Measurements from ENCODE around the gene SLC6A6. TPM values are rescaled to one million over a fixed set of nuclear protein-coding genes. Genes with fewer than 3 reads are reported as not detected.

The SLC6A6 gene
- total RNA-seq, 4 donors from 2014 or later, result 4.4 to 10.5 (median 7.7) TPM

GRCh38 chr3:14461006-14461747 lies 58.8 kb downstream of the SLC6A6 start:
- intact Hi-C loops (cut with DNase I; ENCODE audit: low total_unique reads), result no loop called here
- Histone ChIP-seq H3K27me3 (no peaks in the 10 kb centered on the region), H3K9me3 (no peaks in the 10 kb centered on the region), H3K4me3 (no peak overlapping the region), H3K4me1 (peaks cover 0 to 8% (median 4%) of the 10 kb centered on the region in 4 donors), H3K36me3 (no peaks in the 10 kb centered on the region), H3K27ac (no peak overlapping the region)
- TF ChIP-seq POLR2AphosphoS5 (IDR thresholded peaks at IDR 0.05), result no peak
- TF ChIP-seq, protein P1, sequence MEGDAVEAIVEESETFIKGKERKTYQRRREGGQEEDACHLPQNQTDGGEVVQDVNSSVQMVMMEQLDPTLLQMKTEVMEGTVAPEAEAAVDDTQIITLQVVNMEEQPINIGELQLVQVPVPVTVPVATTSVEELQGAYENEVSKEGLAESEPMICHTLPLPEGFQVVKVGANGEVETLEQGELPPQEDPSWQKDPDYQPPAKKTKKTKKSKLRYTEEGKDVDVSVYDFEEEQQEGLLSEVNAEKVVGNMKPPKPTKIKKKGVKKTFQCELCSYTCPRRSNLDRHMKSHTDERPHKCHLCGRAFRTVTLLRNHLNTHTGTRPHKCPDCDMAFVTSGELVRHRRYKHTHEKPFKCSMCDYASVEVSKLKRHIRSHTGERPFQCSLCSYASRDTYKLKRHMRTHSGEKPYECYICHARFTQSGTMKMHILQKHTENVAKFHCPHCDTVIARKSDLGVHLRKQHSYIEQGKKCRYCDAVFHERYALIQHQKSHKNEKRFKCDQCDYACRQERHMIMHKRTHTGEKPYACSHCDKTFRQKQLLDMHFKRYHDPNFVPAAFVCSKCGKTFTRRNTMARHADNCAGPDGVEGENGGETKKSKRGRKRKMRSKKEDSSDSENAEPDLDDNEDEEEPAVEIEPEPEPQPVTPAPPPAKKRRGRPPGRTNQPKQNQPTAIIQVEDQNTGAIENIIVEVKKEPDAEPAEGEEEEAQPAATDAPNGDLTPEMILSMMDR (IDR thresholded peaks at IDR 0.05), result no peak
- WGBS, 2 donors (ENCODE audit: low coverage in 1 of 2), result 92% methylated on average over 13 of the region's 13 CpGs; no CpG with 5 or more reads in 1 of the 2 donors
- in situ Hi-C loops (cut with MboI; ENCODE audit: low pct_ligation_motif_present in 1 of 4, low pct_unique_long_range_greater_than_20kb in 1 of 4, low sequenced_read_pairs in 3 of 4), result loop anchor here (5.0 to 25.0 kb wide), 6 partner anchors 66 to 574 kb away; partner anchors contain the start of gene WNT7A (in 1 of the 4)
- DNase-seq, result no peak

DNA sequence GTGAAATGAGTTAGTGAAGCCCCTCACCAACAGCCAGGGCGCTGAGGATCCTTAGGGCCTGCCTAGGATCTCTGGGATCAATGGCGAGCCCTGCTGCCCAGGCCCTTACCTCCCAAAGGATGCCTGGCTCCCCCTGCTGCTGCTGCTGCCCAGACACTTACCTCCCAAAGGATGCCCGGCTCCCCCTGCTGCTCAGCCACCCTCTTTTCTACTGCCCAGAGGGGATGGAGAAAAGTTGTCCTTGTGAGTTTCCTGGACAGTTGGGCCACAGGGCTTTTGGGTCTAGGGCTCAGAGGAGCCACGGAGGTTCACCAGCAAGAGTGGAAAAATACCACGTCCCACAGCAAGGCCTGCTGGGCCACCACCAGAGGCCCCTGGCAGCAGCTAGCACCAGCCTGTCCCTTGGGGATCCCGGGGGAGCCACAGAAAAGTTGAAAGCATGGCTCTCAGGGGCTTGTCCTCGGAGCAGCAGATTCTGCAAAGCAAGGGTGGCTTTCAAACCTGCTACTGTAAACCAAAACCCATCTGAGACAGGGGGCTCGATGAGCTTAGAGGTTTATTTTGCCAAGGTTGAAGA lies 59.4 kb downstream of the SLC6A6 start:
- DNase-seq, result peak; percentile 72
- Histone ChIP-seq H3K4me1 (peaks cover 0 to 8% (median 4%) of the 10 kb centered on the region in 4 donors), H3K9me3 (no peaks in the 10 kb centered on the region), H3K4me3 (no peak overlapping the region), H3K27me3 (no peaks in the 10 kb centered on the region), H3K36me3 (no peaks in the 10 kb centered on the region), H3K27ac (no peak overlapping the region)
- no peak for TF ChIP-seq EP300 (IDR thresholded peaks at IDR 0.05; ENCODE audit: low read depth)
- TF ChIP-seq, protein P1 (IDR thresholded peaks at IDR 0.05), result peak; percentile 42 to 82 (median 57)
- intact Hi-C loops (cut with DNase I; ENCODE audit: low total_unique reads), result no loop called here
- in situ Hi-C loops (cut with MboI; ENCODE audit: low pct_ligation_motif_present in 1 of 4, low pct_unique_long_range_greater_than_20kb in 1 of 4, low sequenced_read_pairs in 3 of 4), result loop anchor here (5.0 to 25.0 kb wide), 6 partner anchors 67 to 575 kb away; partner anchors contain the start of gene WNT7A (in 1 of the 4)
- 69% methylated on average over 8 of the region's 8 CpGs; no CpG with 5 or more reads in 1 of the 2 donors for WGBS, 2 donors (ENCODE audit: low coverage in 1 of 2)

- H3K27me3 ChIP-seq, result no peaks in the 10 kb centered on the region
- H3K36me3 ChIP-seq, result no peaks in the 10 kb centered on the region
- TF ChIP-seq, protein P1 (IDR thresholded peaks at IDR 0.05), result no peak
- TF ChIP-seq POLR2A (IDR thresholded peaks at IDR 0.05) (no peak), EP300 (IDR thresholded peaks at IDR 0.05; ENCODE audit: low read depth) (no peak), POLR2AphosphoS5 (IDR thresholded peaks at IDR 0.05) (no peak)
- no peak overlapping the region for H3K4me3 ChIP-seq
- DNase-seq, result no peak
- WGBS, 2 donors (ENCODE audit: low coverage in 1 of 2), result 90% methylated on average over 9 of the region's 9 CpGs; no CpG with 5 or more reads in 1 of the 2 donors
- peaks cover 0 to 8% (median 4%) of the 10 kb centered on the region in 4 donors for H3K4me1 ChIP-seq
- no peak overlapping the region for H3K27ac ChIP-seq
- in situ Hi-C loops (cut with MboI; ENCODE audit: low pct_ligation_motif_present in 1 of 4, low pct_unique_long_range_greater_than_20kb in 1 of 4, low sequenced_read_pairs in 3 of 4) (loop anchor here (5.0 to 25.0 kb wide), 6 partner anchors 68 to 575 kb away; partner anchors contain the start of gene WNT7A (in 1 of the 4)), intact Hi-C loops (cut with DNase I; ENCODE audit: low total_unique reads) (no loop called here)
- no peaks in the 10 kb centered on the region for H3K9me3 ChIP-seq
Measured at GRCh38 chr3:14462738-14463137, 60.3 kb downstream of the SLC6A6 start.

DNA sequence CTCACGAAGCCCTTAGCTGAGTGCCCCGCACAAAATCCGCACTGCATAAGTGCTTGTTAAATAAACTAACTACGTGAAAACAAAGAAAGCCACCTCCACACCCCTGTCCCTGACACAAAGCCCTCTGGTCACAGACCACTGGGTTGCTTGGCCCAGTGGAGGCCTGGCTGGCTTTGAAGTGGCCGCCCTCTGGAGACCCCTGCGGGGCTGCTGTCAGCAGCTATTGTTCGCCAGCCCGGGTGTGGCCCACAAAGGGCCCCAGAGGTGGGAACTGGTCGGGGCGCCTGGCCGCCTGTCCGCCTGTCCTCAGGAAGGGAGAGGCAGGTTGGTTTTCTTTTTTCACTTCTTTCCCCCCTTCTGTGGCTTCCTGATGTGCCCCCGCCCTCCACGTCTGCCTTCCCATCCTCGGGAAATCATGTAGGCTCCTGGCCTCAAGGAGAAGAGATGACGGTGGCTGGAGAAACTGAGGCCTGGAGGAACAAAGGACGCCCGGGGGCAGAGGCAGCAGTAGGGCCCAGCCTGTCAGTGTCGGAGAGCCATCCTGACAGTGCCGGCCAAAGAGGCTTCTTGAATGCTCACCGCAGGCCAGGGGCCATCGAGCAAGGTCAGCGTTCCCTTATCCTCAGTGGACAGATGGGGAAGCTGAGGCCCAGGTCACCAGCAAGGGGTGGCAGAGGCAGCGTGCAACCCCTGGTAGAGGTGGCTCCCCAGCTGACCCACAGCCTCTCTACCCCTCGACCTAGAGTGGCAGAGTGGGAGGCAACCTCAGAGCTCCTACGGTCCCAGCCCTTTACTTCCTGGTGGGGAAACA lies 61.1 kb downstream of the SLC6A6 start:
- no peak for DNase-seq
- Histone ChIP-seq H3K4me1 (peaks cover 0 to 8% (median 4%) of the 10 kb centered on the region in 4 donors), H3K27me3 (no peaks in the 10 kb centered on the region), H3K36me3 (no peaks in the 10 kb centered on the region), H3K27ac (no peak overlapping the region), H3K9me3 (no peaks in the 10 kb centered on the region), H3K4me3 (no peak overlapping the region)
- WGBS, 2 donors (ENCODE audit: low coverage in 1 of 2), result 89% methylated on average over 26 of the region's 26 CpGs; no CpG with 5 or more reads in 1 of the 2 donors
- no peak for TF ChIP-seq POLR2A (IDR thresholded peaks at IDR 0.05)
- no peak for TF ChIP-seq POLR2AphosphoS5 (IDR thresholded peaks at IDR 0.05)
- in situ Hi-C loops (cut with MboI; ENCODE audit: low pct_ligation_motif_present in 1 of 4, low pct_unique_long_range_greater_than_20kb in 1 of 4, low sequenced_read_pairs in 3 of 4) (loop anchor here (5.0 to 25.0 kb wide), 6 partner anchors 69 to 576 kb away; partner anchors contain the start of gene WNT7A (in 1 of the 4)), intact Hi-C loops (cut with DNase I; ENCODE audit: low total_unique reads) (no loop called here)
